SW 1271 (cell line): ENCODE measurements around the gene SLCO4A1.
A peak's percentile ranks its signal among the peaks of the same experiment; 100 is the strongest.

Source experiments
- DNase-seq, 2 experiments: peaks; one replicate each; lab custom pipeline; 2025; lab: John Stamatoyannopoulos, UW

Gene SLCO4A1

DNA sequence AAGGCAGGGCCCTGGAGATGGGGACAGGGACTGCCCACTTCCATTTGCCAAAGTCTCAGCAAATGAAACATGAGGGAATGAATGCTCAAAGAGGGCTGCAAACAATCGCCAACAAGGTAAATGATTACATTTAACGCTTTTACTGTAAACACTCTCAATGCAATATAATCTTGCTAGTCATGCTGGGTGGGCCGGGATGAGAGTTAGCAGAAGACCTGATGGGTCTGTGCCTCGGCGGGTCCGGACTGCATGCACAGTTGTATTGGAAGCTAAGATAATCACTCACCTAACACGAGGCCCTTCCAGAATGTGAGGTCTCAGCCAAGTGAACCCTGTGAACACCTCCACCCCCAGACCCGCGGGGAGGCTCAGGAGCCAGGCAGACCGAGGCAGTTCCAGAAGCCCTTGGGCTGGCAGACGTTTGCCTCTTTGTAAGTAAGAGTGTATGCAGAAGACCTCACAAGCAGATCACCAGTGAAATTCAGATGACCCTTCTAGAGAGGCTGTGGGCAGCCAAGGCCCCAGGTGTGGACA lies 4.7 kb upstream of the SLCO4A1 start:
- no peak for DNase-seq

DNA sequence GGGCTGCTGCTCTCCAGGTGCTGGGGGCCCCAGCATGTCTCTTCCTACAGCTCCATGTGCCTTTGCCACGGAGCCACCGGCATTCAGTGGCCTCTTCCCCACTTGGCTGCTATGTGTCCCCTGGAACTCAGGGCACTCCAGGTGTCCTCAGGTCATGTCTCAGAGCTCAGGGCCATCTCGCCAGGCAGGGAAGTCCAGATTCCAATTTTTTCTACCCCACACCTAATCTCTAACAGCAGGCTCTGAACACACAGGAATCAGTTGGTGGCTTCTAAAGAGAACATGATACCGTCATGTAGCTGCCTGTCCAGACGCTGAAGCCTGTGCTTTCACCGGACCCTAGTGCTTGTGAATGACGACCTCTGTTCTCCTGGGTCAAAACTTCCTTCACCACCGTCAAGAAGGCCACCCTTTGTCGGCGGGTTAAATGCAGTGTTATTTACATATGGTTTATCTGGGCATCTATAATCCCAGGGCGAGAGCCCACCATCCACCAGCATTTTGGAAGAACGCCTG lies 4.2 kb upstream of the SLCO4A1 start:
- DNase-seq, result no peak

DNA sequence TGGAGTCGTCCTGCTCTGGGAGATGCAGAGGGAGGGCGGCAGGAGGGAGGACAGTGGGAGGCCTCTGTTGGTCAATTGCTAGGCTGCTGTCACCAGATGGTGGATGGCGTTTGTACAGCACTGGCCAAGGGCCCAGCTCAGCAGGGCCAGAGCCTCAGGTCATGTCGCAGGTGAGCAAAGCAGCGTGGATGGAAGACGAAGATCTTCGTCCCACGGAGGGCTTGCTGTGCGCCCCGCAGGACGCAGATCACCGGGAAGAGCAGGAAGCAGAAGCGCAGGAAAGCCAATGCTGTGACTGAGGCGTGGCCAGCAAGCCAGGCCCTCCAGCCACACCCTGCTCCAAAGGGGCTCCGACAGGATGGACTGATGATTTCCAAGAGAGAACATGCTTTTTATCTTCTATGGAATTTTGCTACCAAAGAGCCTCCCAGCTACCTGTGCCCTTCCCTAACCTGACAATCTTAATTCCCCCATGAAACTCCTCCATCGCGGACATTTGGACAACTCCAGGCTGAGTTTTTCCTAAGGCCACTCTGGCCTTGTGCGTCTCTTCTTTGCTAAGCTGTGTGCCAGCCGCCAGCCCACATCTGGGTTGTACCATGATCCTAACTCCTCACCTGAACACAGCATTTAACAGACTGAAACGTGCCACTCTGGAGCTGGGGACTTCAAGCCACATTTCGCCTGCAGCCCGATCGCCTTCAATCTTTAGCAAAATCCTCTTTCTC lies 3.5 kb upstream of the SLCO4A1 start:
- no peak for DNase-seq

DNA sequence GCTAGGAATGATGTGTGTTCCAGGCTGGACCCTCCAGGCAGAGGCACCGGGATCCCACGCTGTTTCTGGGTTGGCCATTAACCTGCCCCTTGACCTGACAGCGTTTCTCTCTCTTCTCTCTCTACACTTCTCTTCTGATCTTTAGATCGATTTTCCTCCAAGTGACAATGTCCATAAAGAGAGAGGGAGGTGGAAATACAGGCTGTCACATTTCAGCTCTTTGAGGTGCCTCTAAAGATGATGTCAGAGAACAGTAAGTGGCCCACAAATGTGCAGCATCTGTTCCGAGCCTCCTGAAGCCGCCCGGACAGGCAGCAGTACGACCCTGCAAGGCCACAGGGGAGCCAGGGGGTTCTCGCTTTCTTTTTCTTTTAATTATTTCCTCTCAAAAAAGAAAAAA lies 2.5 kb upstream of the SLCO4A1 start:
- DNase-seq, result no peak

DNA sequence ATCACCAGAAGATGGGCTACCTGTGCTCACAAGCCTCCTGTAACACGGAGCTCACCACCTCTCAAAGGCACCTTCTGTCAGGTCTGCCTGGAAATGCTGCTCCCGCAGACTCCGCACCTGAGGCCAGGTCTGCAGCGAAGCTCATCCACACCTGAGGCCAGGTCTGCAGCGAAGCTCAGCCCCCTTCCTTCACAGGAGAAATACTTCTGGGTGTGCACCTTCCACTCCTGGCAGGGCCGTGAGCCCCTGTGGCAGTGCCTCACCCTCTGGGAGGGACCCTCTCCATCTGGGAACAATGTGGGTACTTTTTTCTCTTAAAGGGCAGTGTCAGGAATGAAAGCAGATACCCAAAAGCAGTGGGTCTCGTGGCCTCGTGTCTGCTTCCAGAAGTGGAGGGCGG lies 1.4 kb upstream of the SLCO4A1 start:
- DNase-seq, result no peak

DNA sequence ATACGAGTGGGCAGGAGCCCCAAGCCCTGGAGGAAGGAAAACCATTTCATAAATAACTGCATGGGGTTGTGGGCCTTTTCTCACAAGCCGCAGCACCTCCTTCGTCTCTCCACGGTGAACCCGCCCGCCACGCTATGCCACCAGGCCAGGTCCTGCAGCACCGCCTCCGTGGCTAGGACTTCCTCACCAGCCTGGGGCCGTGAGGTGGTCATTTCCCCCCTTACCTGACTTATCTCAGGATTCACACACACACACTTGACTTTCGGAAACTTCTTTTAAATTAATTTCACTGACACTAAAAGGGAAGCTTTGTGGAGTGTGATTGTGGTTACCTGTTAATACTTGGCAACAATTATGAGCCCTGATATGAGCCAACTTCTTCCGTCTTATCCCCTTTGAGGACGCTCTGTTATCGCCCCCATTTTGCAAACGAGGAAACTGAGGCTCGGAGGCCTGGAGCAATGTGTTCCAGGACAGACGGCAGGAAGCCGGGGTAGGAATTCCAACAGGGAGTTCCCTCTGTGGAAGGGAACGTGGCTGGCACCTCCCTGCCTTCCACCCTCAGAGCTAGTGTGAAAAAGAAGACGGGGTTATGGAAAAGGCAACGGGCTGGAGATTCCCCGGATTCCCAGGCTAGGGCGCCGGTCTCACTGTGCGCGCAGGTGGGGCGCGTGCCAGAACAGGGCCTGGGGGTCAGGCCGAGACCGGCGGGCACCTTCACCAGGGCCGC lies 817 bp upstream of the SLCO4A1 start:
- DNase-seq, result peak in 1 of 2 experiments; percentile 52

DNA sequence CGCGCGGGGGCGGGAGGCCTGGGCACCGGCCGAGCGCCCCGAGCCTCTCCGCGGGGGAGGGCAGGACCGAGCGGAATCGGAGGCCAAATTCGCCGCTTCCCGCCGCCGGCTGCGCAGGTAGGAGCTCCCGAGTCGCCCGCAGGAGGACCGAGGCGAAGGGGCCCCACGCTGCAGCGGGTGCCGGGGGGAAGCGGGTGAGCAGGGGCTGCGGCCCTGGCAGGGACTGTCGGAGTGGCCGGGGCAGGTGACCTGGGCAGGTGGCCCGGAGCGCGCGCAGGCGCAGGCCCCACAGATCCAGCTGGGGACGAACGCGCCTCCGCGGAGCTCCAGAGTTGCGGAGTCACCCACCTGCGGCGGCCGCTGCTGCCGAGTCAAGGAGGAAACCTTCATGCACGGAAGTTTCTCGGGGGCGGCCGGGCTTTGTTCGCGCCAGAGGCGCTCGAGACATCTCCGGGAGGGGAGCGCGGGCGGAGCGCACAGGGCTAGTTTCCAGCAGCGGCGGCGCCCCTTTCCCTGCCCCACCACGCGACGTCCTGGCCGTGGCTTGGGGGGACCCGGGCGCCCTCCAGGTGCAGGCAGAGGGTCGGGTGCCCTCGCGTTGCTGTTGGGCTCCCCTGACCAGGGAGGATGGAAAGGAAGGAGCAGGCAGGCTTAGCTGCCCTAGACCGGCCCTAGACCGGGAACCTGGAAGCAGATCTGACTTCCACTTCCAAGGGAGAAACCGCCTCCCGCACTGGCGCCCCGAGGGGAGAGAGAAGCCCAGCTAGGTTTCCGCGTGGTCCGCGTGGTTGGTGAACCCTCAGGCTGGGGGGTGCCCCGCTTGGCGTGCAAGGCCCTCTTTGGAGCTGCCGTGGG lies 590 bp downstream of the SLCO4A1 start:
- peak in 1 of 2 experiments; percentile 40 for DNase-seq

DNA sequence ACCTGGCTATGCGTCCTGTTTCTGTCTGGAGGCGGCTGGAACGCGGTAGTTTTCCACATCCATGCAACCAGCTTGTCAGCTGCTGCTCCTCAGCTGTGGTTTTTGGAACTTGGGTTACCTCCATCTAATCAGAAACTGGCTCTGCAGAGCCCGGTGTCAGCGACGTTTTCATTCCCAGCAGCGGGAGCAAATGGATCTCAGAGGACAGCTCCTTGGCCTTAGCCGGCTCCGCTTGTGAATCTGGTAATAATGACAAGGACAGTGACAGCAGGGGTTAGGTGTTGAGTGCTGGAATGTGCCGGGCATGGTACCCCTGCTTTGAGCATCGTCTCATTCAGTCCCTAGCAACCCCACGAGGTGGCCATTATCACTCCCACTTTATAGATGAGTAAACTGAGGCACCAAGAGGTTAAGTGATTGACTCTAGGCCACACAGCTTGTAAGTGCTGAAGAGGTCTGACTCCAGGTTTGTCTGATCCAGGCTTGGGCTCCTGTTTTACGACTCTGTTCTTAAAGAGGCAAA lies 1.3 kb downstream of the SLCO4A1 start:
- peak in 1 of 2 experiments; percentile 40 for DNase-seq

DNA sequence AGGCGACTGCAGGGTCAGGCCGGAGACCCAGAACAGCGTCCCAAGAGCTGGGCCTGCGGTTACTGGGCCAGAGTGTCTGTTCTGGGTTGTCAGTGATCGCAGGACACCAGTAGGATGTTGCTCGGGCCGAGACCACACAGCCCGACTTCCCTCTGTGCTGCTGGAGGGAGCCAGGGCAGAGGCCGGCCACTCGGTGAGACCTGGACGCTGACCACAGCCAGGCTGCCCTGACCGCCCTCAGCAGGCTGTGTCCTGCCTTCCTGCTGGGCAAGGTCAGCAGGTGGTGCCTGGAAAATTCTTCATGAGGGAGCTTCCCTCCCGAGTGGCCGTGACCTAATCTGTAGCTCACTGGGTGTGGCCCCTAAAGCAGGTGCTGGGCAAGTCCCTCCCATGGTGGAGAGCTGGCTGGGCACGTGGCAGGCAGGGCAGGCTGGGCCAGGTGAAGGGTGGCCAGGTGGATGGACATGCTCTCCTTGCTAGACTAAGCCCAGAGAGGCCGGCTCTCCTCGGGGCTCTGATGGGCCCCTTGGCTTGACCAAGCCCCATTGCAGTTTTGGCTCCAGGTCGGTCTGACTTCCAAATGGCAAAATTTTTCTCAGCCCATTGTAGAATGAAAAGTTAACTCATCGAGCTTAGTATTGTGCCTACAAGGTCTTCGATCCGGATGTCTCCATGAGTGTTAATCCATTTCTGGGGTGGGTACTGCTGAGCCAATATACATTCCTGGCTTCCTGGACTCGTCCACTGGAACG lies 1.9 kb downstream of the SLCO4A1 start:
- no peak for DNase-seq

DNA sequence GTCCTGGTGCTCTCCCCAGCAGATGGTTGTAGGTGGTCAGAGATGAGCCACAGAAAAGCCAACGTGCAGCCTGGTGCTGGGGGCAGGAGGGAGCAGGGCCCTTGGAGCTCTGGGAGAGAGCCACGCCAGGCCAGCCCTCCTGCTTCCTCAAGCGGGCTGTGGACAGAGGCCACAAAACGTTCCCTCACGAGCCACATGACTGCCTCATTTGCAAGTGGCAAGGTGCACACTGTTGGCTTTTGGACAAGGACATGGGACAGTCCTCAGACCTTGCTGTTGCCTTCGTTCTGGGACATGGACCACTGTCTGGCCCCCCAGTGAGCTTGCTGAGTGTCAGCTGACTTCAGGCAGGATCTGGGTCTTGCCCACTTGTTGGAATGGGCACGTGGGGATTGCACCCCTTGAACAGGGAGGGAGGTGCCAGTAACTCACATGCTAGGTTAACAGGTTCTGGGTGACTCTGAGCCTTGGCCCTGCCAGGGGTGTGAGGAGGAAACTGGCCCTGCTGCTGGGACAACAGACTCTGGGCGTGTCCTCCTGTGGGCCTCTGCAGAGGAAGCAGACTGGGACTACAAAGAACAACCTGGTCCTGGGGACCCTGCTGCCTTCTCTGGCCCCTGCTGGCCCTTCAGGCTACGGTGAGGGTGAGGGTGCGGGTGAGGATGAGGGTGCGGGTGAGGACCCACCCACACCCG lies 2.6 kb downstream of the SLCO4A1 start:
- peak in 1 of 2 experiments; percentile 22 for DNase-seq

DNA sequence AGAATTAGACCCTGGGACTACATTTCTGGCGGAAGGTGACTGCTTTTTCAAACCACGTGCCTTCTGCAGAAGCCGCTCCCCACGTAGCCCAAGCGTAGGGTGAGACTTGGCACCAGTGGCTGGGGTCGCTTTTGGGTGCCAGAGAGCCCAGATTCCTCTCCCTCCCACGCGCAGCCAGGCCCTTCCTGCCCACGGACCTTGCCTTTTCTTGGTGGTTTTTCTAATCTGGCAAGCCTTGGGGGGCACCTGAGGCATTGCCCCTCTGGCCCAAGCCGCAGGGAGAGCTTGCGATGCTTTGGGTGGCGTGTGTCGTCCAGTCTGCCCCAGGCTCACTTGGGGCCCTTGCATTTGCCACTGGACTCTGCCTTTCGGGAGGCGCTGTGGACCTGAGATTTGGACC lies 3.3 kb downstream of the SLCO4A1 start:
- DNase-seq, result no peak

DNA sequence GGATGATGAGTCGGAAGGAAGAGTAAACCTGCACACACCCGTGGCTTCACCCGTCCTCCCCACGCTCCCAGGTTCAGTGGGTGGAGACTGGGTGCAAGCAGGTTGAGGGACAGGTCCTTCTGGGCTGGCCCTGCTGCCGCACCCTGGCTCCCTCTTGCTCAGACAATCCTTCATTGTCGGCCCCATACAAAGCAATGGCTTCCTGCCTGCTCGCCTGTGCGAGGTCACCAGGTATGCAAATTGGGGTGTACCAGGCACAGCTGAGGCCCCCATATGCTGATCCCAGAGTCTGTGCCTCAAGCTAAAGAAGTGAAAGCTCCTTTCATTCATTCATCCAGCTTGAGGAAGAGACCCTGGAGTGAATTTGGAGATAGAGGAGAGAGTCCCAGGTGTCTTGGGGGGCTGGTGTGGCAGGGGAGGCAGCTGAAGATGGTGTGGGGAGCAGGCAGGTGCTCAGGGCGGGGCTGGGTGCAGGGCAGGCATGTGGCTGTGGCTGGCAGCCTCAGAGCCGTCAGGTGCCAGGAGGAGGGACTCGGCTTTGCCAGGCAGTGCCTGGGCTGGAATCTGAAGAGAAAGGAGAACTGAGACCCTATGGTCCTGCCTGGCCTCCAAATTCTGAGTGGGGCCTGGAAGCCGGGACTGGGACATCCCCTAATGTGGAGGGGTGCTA lies 4.7 kb downstream of the SLCO4A1 start:
- no peak for DNase-seq

DNA sequence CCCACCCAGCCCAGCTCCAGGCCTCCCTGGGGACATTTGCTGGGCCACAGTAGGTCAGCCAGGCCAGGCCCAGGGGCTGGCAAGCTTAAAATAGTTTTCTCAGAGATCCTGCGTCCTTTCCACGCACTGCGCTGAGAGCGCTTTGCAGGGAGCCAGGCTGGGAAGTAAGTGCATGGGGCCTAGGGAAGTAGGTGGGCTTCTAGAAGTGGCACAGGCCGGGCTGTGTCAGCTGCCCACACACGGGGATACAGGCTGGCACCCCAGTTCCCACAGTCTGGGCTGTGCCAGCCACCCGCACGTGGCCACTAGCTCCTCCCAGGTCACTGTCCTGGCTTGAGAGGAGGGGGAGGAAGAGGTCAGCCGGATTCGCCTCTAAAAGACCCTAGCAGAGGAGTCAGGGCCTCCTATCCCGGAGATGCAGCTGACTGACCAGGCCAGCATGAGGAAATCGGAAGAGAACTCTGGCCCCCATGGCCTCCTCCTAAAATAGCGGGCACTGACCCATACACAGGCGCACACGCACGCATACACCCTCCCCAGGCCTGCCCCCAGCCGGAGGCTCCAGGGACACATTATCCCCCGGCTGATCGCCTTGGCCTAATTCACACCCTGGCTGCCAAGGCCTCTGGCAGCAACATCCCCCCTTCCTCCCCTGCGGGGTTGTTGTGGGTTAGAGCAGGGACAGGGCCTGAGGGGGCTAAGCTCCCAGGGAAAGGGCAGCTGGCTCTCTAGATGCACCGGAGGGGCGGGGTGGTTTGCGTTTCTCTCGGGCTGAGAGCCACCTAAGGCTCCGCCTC lies 5.4 kb downstream of the SLCO4A1 start:
- no peak for DNase-seq

DNA sequence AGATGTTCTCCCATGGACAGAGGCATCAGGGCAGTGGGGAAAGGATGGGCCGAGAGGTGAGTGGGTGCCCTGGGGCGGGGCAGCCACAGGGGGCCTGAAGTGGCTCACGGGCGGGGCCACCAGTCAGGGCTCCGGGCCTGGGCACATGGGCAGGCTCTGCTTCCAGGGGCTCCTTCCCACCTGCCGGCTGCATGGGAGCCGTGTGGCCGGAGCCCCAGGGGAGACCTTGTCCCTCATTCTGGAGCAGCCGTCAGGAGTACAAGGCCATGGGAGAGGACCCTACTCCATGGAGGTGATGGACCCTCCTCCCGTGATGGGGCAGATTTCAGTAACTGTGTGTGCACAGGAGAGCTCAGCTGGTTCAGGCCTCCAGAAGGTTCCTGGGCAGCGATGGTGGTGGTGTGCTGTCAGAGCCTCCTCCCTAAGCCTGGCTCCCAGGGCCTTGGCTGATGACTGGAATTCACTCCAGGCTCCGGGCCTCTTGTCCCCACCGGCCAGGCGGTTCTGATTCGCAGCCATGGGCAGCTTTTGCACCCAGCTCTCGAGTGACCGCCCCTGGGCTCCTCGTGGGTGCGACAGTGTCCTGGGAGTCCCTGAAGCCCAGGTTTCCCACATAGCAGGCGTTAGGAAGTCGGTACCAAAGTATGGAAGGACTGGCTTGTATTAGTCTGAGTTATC lies 6.2 kb downstream of the SLCO4A1 start:
- DNase-seq, result no peak

DNA sequence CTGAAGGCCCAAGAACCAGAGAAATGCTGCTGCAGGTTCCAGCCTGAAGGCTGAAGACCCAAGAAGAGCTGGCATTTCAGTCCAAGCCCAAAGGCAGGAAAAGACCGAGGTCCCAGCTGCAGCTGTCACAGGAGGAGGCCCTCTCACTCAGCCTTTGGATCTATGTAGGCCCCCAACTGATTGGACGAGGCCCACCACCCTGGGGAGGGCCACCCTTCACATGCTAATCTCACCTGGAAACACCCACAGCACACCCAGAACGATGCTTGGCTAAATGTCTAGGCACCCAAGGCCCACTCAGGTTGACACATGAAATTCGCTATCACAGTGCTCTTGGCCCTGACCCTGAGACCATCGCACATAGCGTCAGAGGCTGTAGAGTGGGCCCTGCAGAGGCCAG lies 6.8 kb downstream of the SLCO4A1 start:
- DNase-seq, result no peak

DNA sequence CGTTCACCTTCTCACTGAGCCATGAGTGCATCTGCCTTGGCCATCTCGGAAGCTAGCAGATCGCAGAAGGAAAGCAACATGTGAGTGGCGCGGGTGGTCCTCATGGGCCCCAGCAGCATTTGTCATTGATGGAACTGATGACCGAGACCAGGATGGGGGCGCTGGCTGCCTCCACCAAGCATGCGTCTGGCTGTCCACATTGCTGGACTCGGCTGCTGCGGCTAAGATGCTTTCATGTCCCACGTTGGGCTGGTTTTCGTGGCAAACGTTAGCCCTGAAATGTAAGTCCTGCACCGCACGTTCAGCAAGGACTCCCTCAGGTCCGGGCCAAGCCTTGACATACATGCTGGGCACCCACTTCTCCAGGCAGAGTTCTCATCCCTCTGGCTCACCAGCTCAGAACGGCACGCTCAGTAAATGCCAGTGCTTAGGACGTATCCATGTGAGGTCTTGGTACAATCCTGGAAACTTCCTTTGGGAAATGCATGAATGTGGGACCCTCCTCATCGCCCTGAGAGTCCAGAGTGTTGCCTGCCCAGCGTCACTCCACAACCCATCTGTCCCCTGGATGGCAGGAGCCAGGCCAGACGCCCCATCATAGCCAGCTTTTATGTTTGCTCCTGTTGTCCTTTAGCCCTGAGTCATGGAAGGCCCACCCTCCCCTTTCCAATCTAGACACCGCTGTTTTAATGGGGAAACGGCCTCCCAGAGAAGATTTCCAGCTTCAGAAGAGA lies 8.4 kb downstream of the SLCO4A1 start:
- DNase-seq, result no peak

DNA sequence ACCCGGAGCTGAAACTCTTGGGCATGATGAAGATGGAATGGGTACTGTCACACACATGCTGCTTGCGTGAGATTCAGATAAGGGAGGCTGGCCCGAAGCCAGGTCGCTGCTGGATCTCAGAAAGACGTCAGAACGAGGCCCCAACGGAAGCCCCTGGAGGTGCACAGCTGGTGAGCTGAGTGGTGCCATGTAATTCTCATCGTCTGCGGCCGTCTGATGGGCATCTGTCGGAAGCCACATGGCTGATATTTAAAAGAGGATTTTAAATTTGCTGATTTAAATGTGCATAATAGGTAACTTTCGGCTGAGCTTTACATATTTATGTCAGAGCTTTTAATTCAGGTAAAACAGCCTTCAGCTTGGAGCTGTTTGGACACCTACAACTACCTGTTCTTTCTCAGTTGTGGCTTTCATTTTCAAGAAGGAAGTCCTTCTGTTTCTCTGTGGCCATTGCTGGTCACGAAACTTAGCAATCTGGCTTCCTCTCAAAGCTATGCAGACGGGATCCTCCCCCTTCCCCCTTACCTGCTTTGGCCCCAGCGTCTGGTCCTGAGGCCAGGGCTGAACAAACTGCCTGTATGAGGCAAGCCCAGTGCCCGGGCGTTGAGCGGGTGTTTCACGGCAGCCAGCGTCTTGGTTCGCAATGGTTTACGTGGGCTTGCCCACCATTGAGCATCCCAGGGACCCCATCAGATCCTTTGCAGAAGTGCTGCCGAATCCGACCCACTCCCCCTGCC lies 9.2 kb downstream of the SLCO4A1 start:
- peak in 1 of 2 experiments; percentile 18 for DNase-seq
